GM23338 (cell line): ENCODE results near the gene SEPTIN3. TPM values are rescaled to one million over a fixed set of nuclear protein-coding genes. Genes with fewer than 3 reads are reported as not detected.

ENCODE experiments used
- ATAC-seq: fragments of 200-7000 bp; cut with Tn5 transposase; 3 replicates; pipeline ENCODE4 v1.9.1; 2020
- DNase-seq: peaks from one replicate; pipeline ENCODE4 v3.0.0-alpha.2; 2015; ENCODE audit warnings: low spot score
- H2AFZ ChIP-seq: fragments of 200-600 bp; sonication (generic); 2 replicates; pipeline ENCODE4 v1.8.0; 2016; ENCODE audit warnings: antibody characterized with exemption, mild to moderate bottlenecking, moderate library complexity
- H3F3A ChIP-seq: fragments of 200-600 bp; sonication (generic); replicated peaks from 2 replicates; pipeline ENCODE4 v1.8.0; 2017; ENCODE audit warnings: antibody characterized with exemption, mixed run types, low read depth
- H3K27ac ChIP-seq: fragments of 200-600 bp; sonication (generic); 2 replicates; pipeline ENCODE4 v1.6.1; 2016; ENCODE audit warnings: low read depth
- H3K27me3 ChIP-seq: fragments of 200-600 bp; sonication (generic); 2 replicates; pipeline ENCODE4 v1.8.0; 2016; ENCODE audit warnings: mild to moderate bottlenecking, mixed run types, moderate library complexity; ENCODE audit not compliant: insufficient read depth
- H3K36me3 ChIP-seq: fragments of 200-600 bp; sonication (generic); 2 replicates; pipeline ENCODE4 v1.8.0; 2016; ENCODE audit warnings: mild to moderate bottlenecking; ENCODE audit not compliant: insufficient read depth
- H3K4me1 ChIP-seq: fragments of 200-600 bp; sonication (generic); 2 replicates; pipeline ENCODE4 v1.8.0; 2016; ENCODE audit warnings: mild to moderate bottlenecking, moderate library complexity; ENCODE audit not compliant: insufficient read depth
- H3K4me2 ChIP-seq: fragments of 200-600 bp; sonication (generic); 2 replicates; pipeline ENCODE4 v1.7.1; 2017; ENCODE audit warnings: mixed run types
- H3K4me3 ChIP-seq: fragments of 200-600 bp; sonication (generic); 2 replicates; pipeline ENCODE4 v1.6.1; 2016; ENCODE audit warnings: mixed run types
- H3K79me2 ChIP-seq: fragments of 200-600 bp; sonication (generic); replicated peaks from 2 replicates; pipeline ENCODE4 v1.8.0; 2017; ENCODE audit warnings: mild to moderate bottlenecking; ENCODE audit not compliant: insufficient read depth
- H3K9me2 ChIP-seq: fragments of 200-600 bp; sonication (generic); 2 replicates; pipeline ENCODE4 v1.8.0; 2017; ENCODE audit not compliant: insufficient read depth
- H4K20me1 ChIP-seq: fragments of 200-600 bp; sonication (generic); replicated peaks from 2 replicates; pipeline ENCODE4 v1.8.0; 2017; ENCODE audit warnings: mild to moderate bottlenecking; ENCODE audit not compliant: insufficient read depth
- H3K27ac Mint-ChIP-seq: 2 replicates; pipeline ENCODE4 v1.8.0; 2020; ENCODE audit warnings: inconsistent platforms, mild to moderate bottlenecking, moderate library complexity, mixed read lengths
- H3K27me3 Mint-ChIP-seq: 3 replicates; pipeline ENCODE4 v1.8.0; 2022; ENCODE audit warnings: low read depth, mild to moderate bottlenecking, moderate library complexity, mixed read lengths, inconsistent platforms; ENCODE audit not compliant: insufficient read depth, poor library complexity
- H3K36me3 Mint-ChIP-seq: 3 replicates; pipeline ENCODE4 v1.8.0; 2021; ENCODE audit warnings: low read depth, mild to moderate bottlenecking, inconsistent platforms, moderate library complexity, mixed read lengths
- H3K4me1 Mint-ChIP-seq: 3 replicates; pipeline ENCODE4 v1.8.0; 2020; ENCODE audit warnings: mild to moderate bottlenecking, inconsistent platforms, mixed read lengths
- H3K4me3 Mint-ChIP-seq: 3 replicates; pipeline ENCODE4 v1.8.0; 2021; ENCODE audit warnings: moderate library complexity, mild to moderate bottlenecking, inconsistent platforms, mixed read lengths
- H3K9me3 Mint-ChIP-seq: 3 replicates; pipeline ENCODE4 v1.8.0; 2020; ENCODE audit warnings: moderate library complexity, mild to moderate bottlenecking, inconsistent platforms, mixed read lengths
- ETS1 ChIP-seq: IDR thresholded peaks from 2 replicates; pipeline ENCODE4 v1.6.1; 2016; ENCODE audit warnings: antibody characterized with exemption
- JUNB ChIP-seq: IDR thresholded peaks from one replicate; pipeline ENCODE4 v1.6.1; 2016; ENCODE audit warnings: antibody characterized with exemption; ENCODE audit not compliant: unreplicated experiment
- ZNF331 ChIP-seq: fragments of 250-450 bp; sonication (Bioruptor Pico); IDR thresholded peaks from 2 replicates; pipeline ENCODE4 v1.5.0; 2020; ENCODE audit warnings: low read depth, mild to moderate bottlenecking, moderate library complexity
- ZNF462 ChIP-seq: fragments of 250-450 bp; sonication (Bioruptor Pico); IDR thresholded peaks from 2 replicates; pipeline ENCODE4 v1.5.0; 2020; ENCODE audit warnings: mild to moderate bottlenecking, moderate library complexity
- polyA plus RNA-seq: library from polyadenylated mRNA; unstranded; fragments of >200 nt; fragmentation: Nextera tagmentation; extraction: Ambion mirVana; gene quantifications from 2 replicates; pipeline ENCODE4 v1.2.1, GENCODE V29; 2016
- total RNA-seq: library from RNA; depleted of rRNA; stranded (reverse); fragments of >200 nt; shearing (Covaris generic); gene quantifications from 2 replicates; pipeline ENCODE4 v1.2.3, GENCODE V29; 2014

The SEPTIN3 gene
- total and polyA plus RNA-seq, 2 experiments from 2014 or later = 16.4 to 28.4 TPM

- ATAC-seq (no peak), DNase-seq (no peak)
- Mint-ChIP-seq H3K27ac (no peak overlapping the region), H3K4me1 (peaks cover 2% of the 10 kb centered on the region; the same call in 2 of the 3 replicates), H3K36me3 (peaks cover 30% of the 10 kb centered on the region; the same call in 2 of the 3 replicates), H3K27me3 (peaks cover 20% of the 10 kb centered on the region), H3K9me3 (no peaks in the 10 kb centered on the region), H3K4me3 (no peak overlapping the region)
- Histone ChIP-seq H3K27me3 (0 out of 2 replicates have a peak, but pooled peaks cover 4% of the 10 kb centered on the region), H3K4me1 (no peaks in the 10 kb centered on the region), H3K36me3 (peaks cover 4% of the 10 kb centered on the region; the same call in 1 of the 2 replicates), H3K9me2 (no peaks in the 10 kb centered on the region), H3K4me3 (no peak overlapping the region), H4K20me1 (peaks cover 10% of the 10 kb centered on the region), H2AFZ (no peak overlapping the region), H3K4me2 (no peak overlapping the region), H3K79me2 (no peaks in the 10 kb centered on the region), H3F3A (peaks cover 2% of the 10 kb centered on the region; the same call in 1 of the 2 replicates), H3K27ac (no peak overlapping the region)
- TF ChIP-seq ZNF331 (CRISPR knock-in tag) (no peak), JUNB (no peak), ZNF462 (CRISPR knock-in tag) (no peak), ETS1 (no peak)
These were observed 34.8 kb upstream of the SEPTIN3 start for GRCh38 chr22:41934284-41935014.
